Astrocyte of the spinal cord (primary cell): ENCODE measurements around the gene LTBP2.

Experiments
- DNase-seq: peaks from one replicate; pipeline ENCODE4 v3.0.0; 2011; ENCODE audit warnings: low read depth, low spot score
- H3K4me3 ChIP-seq: 2 replicates; pipeline ENCODE4 v1.5.1; 2011; ENCODE audit warnings: low read depth, mild to moderate bottlenecking, low read length, moderate library complexity
- in situ Hi-C: cut with HindIII; loops from 2 replicates; pipeline ENCODE4 v1.10.0; 2017; ENCODE audit warnings: low sequenced_read_pairs
- TF ChIP-seq, protein P1 (sequence below): IDR thresholded peaks from 2 replicates; pipeline ENCODE4 v1.5.1; 2012; ENCODE audit warnings: low read depth, mild to moderate bottlenecking, low read length, inconsistent platforms

Gene LTBP2

DNA sequence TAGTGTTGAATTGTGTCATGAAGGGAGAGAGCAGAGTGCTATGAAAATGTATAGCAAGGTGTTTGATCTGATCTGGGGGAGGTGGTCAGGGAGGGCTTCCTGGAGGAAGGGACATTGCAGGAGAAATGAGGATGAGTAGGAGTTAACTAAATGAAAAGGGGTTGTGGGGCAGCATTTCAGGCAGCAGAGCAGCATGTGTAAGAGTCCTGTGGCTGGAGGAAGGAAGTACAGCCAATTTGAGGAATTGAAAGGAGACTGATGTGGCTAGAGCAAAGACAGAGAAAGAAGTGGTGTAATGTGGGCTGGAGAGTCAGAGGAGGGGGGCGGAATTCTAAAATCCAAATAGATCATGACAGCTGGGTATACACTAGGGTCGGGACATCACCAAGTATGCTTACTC lies 139.4 kb downstream of the LTBP2 start:
- TF ChIP-seq, protein P1, sequence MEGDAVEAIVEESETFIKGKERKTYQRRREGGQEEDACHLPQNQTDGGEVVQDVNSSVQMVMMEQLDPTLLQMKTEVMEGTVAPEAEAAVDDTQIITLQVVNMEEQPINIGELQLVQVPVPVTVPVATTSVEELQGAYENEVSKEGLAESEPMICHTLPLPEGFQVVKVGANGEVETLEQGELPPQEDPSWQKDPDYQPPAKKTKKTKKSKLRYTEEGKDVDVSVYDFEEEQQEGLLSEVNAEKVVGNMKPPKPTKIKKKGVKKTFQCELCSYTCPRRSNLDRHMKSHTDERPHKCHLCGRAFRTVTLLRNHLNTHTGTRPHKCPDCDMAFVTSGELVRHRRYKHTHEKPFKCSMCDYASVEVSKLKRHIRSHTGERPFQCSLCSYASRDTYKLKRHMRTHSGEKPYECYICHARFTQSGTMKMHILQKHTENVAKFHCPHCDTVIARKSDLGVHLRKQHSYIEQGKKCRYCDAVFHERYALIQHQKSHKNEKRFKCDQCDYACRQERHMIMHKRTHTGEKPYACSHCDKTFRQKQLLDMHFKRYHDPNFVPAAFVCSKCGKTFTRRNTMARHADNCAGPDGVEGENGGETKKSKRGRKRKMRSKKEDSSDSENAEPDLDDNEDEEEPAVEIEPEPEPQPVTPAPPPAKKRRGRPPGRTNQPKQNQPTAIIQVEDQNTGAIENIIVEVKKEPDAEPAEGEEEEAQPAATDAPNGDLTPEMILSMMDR = no peak
- in situ Hi-C loops = no loop called here
- H3K4me3 ChIP-seq = no peak overlapping the region
- no peak for DNase-seq

DNA sequence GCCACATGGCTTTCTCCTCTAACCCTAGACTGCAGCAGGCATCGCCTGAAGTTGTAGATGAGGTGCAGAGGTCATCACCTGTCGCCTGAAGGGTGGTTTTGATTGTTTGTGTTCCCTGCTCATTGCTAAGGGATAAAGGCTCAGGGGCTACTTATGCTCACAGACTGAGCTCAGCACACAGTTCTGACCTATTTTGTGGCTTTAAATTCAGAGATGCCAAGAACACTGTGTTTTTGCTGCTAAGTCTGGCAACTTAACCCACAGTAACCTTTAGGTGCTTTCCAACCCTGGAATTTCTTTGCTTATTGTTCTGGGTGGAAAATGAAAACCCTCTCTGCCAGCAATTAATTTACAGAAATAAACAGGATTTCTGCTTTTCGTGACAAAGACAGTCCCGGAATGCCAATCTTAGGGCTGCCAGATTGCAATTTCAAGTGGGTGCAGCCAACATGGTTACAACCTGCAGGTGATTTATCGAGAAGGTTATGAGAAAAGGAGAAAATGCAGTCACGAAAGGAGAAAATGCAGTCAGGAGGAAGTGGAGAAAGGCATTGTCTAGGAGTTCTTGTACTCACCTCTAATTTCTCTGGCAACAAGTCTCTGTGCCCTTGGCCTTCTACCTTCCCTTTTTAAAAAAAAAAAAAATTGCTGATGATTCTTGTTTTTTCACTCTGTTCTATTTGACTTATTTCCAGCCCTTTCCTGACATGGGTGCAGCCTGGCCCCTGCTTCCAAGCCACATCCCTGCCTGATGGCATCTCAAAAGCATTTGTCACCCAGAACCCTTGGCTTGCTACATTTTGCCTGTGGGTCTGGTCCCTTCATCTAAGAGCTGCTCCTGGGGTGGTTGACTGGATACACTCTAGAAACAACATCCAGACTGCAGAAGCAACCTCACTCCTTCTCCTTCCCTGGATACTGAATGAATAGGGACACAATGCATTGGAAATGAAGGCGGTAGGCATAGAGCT lies 142.2 kb downstream of the LTBP2 start:
- no peak for DNase-seq
- in situ Hi-C loops = no loop called here
- TF ChIP-seq, protein P1 = no peak
- H3K4me3 ChIP-seq = no peak overlapping the region

- no peak for DNase-seq
- no peak overlapping the region for H3K4me3 ChIP-seq
- TF ChIP-seq, protein P1 = no peak
- in situ Hi-C loops = no loop called here
These were observed 143.5 kb downstream of the LTBP2 start for GRCh38 chr14:74468513-74468912.

GRCh38 chr14:74465335-74465734 lies 146.7 kb downstream of the LTBP2 start:
- in situ Hi-C loops = no loop called here
- DNase-seq = no peak
- no peak overlapping the region for H3K4me3 ChIP-seq
- TF ChIP-seq, protein P1 = no peak

DNA sequence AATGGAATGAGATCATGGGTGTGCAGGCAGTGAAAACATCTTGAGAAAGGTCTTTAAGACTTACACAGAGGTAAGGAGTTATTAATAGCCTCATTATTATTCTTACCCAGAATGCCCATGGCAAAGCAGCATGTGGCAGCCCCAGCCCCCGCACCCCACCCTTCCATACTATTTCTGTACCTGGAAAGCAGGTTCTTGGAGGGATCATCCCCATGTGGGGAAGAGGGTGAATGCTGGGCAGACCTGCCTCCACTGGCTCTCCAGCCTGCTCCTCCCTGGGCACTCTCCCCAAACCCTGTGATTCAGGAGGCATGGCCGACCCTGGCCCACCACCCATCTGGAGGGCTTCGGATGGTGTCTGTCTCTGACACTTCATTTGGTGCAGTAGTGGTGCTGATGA lies 147.3 kb downstream of the LTBP2 start:
- DNase-seq = no peak
- no peak overlapping the region for H3K4me3 ChIP-seq
- TF ChIP-seq, protein P1 = no peak
- in situ Hi-C loops = no loop called here

GRCh38 chr14:74463697-74464096 lies 148.3 kb downstream of the LTBP2 start:
- in situ Hi-C loops = no loop called here
- DNase-seq = no peak
- H3K4me3 ChIP-seq = no peak overlapping the region
- TF ChIP-seq, protein P1 = no peak
